IMR-90 (cell line): ENCODE results near the gene F11. TPM values are rescaled to one million over a fixed set of nuclear protein-coding genes. Genes with fewer than 3 reads are reported as not detected.

Source experiments
- ATAC-seq: fragments of 200-7000 bp; cut with Tn5 transposase; 2 replicates; pipeline ENCODE4 v1.9.1; 2020; ENCODE audit warnings: low read depth, mild to moderate bottlenecking, moderate library complexity
- BruUV-seq: library from RNA; stranded (reverse); fragments of 400-500 nt; replicated peaks from 2 replicates; lab custom pipeline; 2021; lab: Mats Ljungman, UMichigan
- CTCF ChIA-PET: fragments of 300-600 bp; formaldehyde crosslinking; extraction: SDS; loops from one replicate; lab custom pipeline; 2021; ENCODE audit warnings: antibody characterized with exemption; lab: Yijun Ruan, JAX
- POLR2A ChIA-PET: fragments of 300-600 bp; sonication (Branson Sonifier 250); formaldehyde crosslinking; loops from one replicate; lab custom pipeline; 2022; ENCODE audit warnings: antibody characterized with exemption; ENCODE audit not compliant: unreplicated experiment; lab: Charles Lee
- DNase-seq: peaks from one replicate; pipeline ENCODE4 v3.0.0; 2013
- H2AFZ ChIP-seq: replicated peaks from 2 replicates; pipeline ENCODE3; 2013; ENCODE audit warnings: low read length, mild to moderate bottlenecking; ENCODE audit not compliant: poor library complexity
- H2AK5ac ChIP-seq: 2 replicates; pipeline ENCODE4 v1.6.1; 2013; ENCODE audit warnings: low read depth, low read length, inconsistent platforms
- H2AK9ac ChIP-seq: replicated peaks from 2 replicates; pipeline ENCODE3; 2013; ENCODE audit warnings: mild to moderate bottlenecking, low read depth, low read length, moderate library complexity; ENCODE audit not compliant: poor library complexity
- H2BK120ac ChIP-seq: 2 replicates; pipeline ENCODE4 v1.6.1; 2013; ENCODE audit warnings: low read depth, low read length, inconsistent platforms
- H2BK15ac ChIP-seq: 3 replicates; pipeline ENCODE4 v1.6.1; 2013; ENCODE audit warnings: low read depth, low read length, inconsistent platforms
- H2BK20ac ChIP-seq: 2 replicates; pipeline ENCODE4 v1.6.1; 2013; ENCODE audit warnings: low read depth, mild to moderate bottlenecking, inconsistent platforms, low read length, moderate library complexity
- H2BK5ac ChIP-seq: 2 replicates; pipeline ENCODE4 v1.6.1; 2013; ENCODE audit warnings: mild to moderate bottlenecking, low read depth, low read length, inconsistent platforms; ENCODE audit not compliant: poor library complexity, severe bottlenecking
- H3K14ac ChIP-seq: replicated peaks from 2 replicates; pipeline ENCODE4 v1.6.1; 2013; ENCODE audit warnings: low read depth, low read length, inconsistent platforms
- H3K18ac ChIP-seq: 2 replicates; pipeline ENCODE4 v1.6.1; 2013; ENCODE audit warnings: low read depth, low read length, control low read depth
- H3K23ac ChIP-seq: 2 replicates; pipeline ENCODE4 v1.6.1; 2013; ENCODE audit warnings: low read depth, low read length, inconsistent platforms
- H3K27ac ChIP-seq: 2 replicates; pipeline ENCODE4 v1.5.1; 2013; ENCODE audit warnings: mild to moderate bottlenecking, control low read depth, low read length; ENCODE audit not compliant: insufficient read depth
- H3K27me3 ChIP-seq: 2 replicates; pipeline ENCODE4 v1.6.1; 2013; ENCODE audit warnings: low read length; ENCODE audit not compliant: control insufficient read depth, insufficient read depth
- H3K36me3 ChIP-seq: 2 replicates; pipeline ENCODE4 v1.6.1; 2013; ENCODE audit warnings: low read length, mixed read lengths; ENCODE audit not compliant: control insufficient read depth, insufficient read depth
- H3K4ac ChIP-seq: 2 replicates; pipeline ENCODE4 v1.6.1; 2013; ENCODE audit warnings: low read depth, low read length, inconsistent platforms
- H3K4me1 ChIP-seq: 2 replicates; pipeline ENCODE4 v1.6.1; 2013; ENCODE audit warnings: low read length, mixed read lengths; ENCODE audit not compliant: control insufficient read depth, insufficient read depth
- H3K4me2 ChIP-seq: 2 replicates; pipeline ENCODE4 v1.6.1; 2013; ENCODE audit warnings: low read depth, mild to moderate bottlenecking, control low read depth, low read length, moderate library complexity
- H3K4me3 ChIP-seq: 2 replicates; pipeline ENCODE4 v1.5.1; 2013; ENCODE audit warnings: low read depth, mild to moderate bottlenecking, control low read depth, low read length, moderate library complexity; ENCODE audit not compliant: insufficient read depth
- H3K56ac ChIP-seq: 2 replicates; pipeline ENCODE4 v1.6.1; 2013; ENCODE audit warnings: low read length, inconsistent platforms; ENCODE audit not compliant: insufficient read depth; ENCODE audit errors: extremely low read depth
- H3K79me1 ChIP-seq, 2 experiments: 2 replicates each; pipeline ENCODE4 v1.6.1; 2013; ENCODE audit warnings: low read length in 2 of 2, inconsistent platforms in 1 of 2, low read depth in 1 of 2
- H3K9ac ChIP-seq: 2 replicates; pipeline ENCODE4 v1.6.1; 2013; ENCODE audit warnings: low read depth, low read length, control low read depth
- H3K9me1 ChIP-seq: 2 replicates; pipeline ENCODE4 v1.6.1; 2013; ENCODE audit warnings: low read length, inconsistent platforms; ENCODE audit not compliant: insufficient read depth
- H3K9me3 ChIP-seq: 2 replicates; pipeline ENCODE4 v1.6.1; 2013; ENCODE audit warnings: low read length; ENCODE audit not compliant: control insufficient read depth, insufficient read depth
- H4K20me1 ChIP-seq: 2 replicates; pipeline ENCODE4 v1.6.1; 2013; ENCODE audit warnings: low read length, inconsistent platforms; ENCODE audit not compliant: insufficient read depth
- H4K5ac ChIP-seq: 2 replicates; pipeline ENCODE4 v1.6.1; 2013; ENCODE audit warnings: mild to moderate bottlenecking, low read depth, low read length, control low read depth
- H4K8ac ChIP-seq, 2 experiments: 2 replicates each; pipeline ENCODE4 v1.6.1; 2013; ENCODE audit warnings: low read depth in 2 of 2, low read length in 2 of 2, control low read depth in 1 of 2, inconsistent platforms in 1 of 2
- H4K91ac ChIP-seq: 2 replicates; pipeline ENCODE4 v1.6.1; 2013; ENCODE audit warnings: low read depth, low read length, inconsistent platforms; ENCODE audit not compliant: insufficient read depth
- BHLHE40 ChIP-seq: fragments of 150-350 bp; IDR thresholded peaks from 2 replicates; pipeline ENCODE4 v1.6.1; 2016; ENCODE audit warnings: mild to moderate bottlenecking, low read depth, low read length
- CEBPB ChIP-seq: IDR thresholded peaks from 2 replicates; pipeline ENCODE4 v1.6.1; 2012; ENCODE audit warnings: low read depth, low read length, improper control_type of control experiment
- CHD1 ChIP-seq: IDR thresholded peaks from 2 replicates; pipeline ENCODE4 v1.6.1; 2012; ENCODE audit warnings: low read depth, low read length, improper control_type of control experiment
- CTCF ChIP-seq: conservative IDR thresholded peaks from 2 replicates; pipeline ENCODE4 v1.5.1; 2012; ENCODE audit warnings: mild to moderate bottlenecking, low read depth, low read length, improper control_type of control experiment
- ELK1 ChIP-seq: fragments of 150-350 bp; IDR thresholded peaks from 2 replicates; pipeline ENCODE4 v1.6.1; 2016; ENCODE audit warnings: low read depth, mild to moderate bottlenecking, low read length, moderate library complexity, borderline replicate concordance
- FOS ChIP-seq: fragments of 150-350 bp; IDR thresholded peaks from 2 replicates; pipeline ENCODE4 v1.6.1; 2016; ENCODE audit warnings: low read depth, low read length
- MAFK ChIP-seq: IDR thresholded peaks from 2 replicates; pipeline ENCODE4 v1.6.1; 2012; ENCODE audit warnings: low read depth, low read length, improper control_type of control experiment
- MAZ ChIP-seq: IDR thresholded peaks from 2 replicates; pipeline ENCODE4 v1.6.1; 2012; ENCODE audit warnings: low read depth, mild to moderate bottlenecking, low read length, improper control_type of control experiment, moderate library complexity, borderline replicate concordance
- MXI1 ChIP-seq: IDR thresholded peaks from 2 replicates; pipeline ENCODE4 v1.6.1; 2012; ENCODE audit warnings: low read depth, mild to moderate bottlenecking, low read length, moderate library complexity, borderline replicate concordance
- NFE2L2 ChIP-seq: fragments of 150-350 bp; IDR thresholded peaks from 2 replicates; pipeline ENCODE4 v1.6.1; 2016; ENCODE audit warnings: low read depth, mild to moderate bottlenecking, low read length
- POLR2A ChIP-seq: IDR thresholded peaks from 2 replicates; pipeline ENCODE4 v1.6.1; 2012; ENCODE audit warnings: mild to moderate bottlenecking, low read depth, low read length
- RAD21 ChIP-seq: IDR thresholded peaks from 2 replicates; pipeline ENCODE4 v1.6.1; 2012; ENCODE audit warnings: low read length, improper control_type of control experiment
- RCOR1 ChIP-seq: IDR thresholded peaks from 2 replicates; pipeline ENCODE4 v1.6.1; 2012; ENCODE audit warnings: mild to moderate bottlenecking, low read length, improper control_type of control experiment; ENCODE audit not compliant: insufficient replicate concordance
- RFX5 ChIP-seq: IDR thresholded peaks from 2 replicates; pipeline ENCODE4 v1.8.0; 2012; ENCODE audit warnings: low read depth, mild to moderate bottlenecking, low read length, moderate library complexity
- SMC3 ChIP-seq: fragments of 150-350 bp; IDR thresholded peaks from 2 replicates; pipeline ENCODE4 v1.6.1; 2016; ENCODE audit warnings: low read depth, mild to moderate bottlenecking, antibody characterized with exemption, low read length, moderate library complexity
- USF2 ChIP-seq: fragments of 150-350 bp; IDR thresholded peaks from 2 replicates; pipeline ENCODE4 v1.6.1; 2017; ENCODE audit warnings: mild to moderate bottlenecking, antibody characterized with exemption, low read length, low read depth
- WGBS, 2 experiments: methylation state at CpG; one replicate each; pipeline versions ENCODE4 v1.1.5 to v1.1.7; 2013; ENCODE audit warnings: missing lambda C conversion rate in 2 of 2; ENCODE audit not compliant: insufficient read length in 1 of 2; ENCODE audit errors: extremely low coverage in 2 of 2; 5-methylcytosine and 5-hydroxymethylcytosine counted together
- dilution Hi-C: fragments of 300-500 bp; cut with HindIII; formaldehyde crosslinking; loops from one replicate; pipeline ENCODE4 v1.14.3; 2018; ENCODE audit warnings: low sequenced_read_pairs; ENCODE audit not compliant: unreplicated experiment
- in situ Hi-C: fragments of 300-500 bp; cut with MboI; formaldehyde crosslinking; loops from 3 replicates; pipeline ENCODE4 v1.14.3; 2019; ENCODE audit warnings: low sequenced_read_pairs, inconsistent platforms, mixed read lengths
- intact Hi-C: fragments of 100-400 bp; cut with micrococcal nuclease; formaldehyde crosslinking; loops from 2 replicates; pipeline ENCODE4 v1.10.0; 2022
- polyA plus RNA-seq, 3 experiments: library from polyadenylated mRNA; depleted of rRNA; stranded (reverse); fragments of >200 nt; gene quantifications; 2 replicates each; pipeline ENCODE4 v1.2.3, GENCODE V29; 2012; ENCODE audit warnings: low replicate concordance in 1 of 3
- total RNA-seq: library from RNA; depleted of rRNA; stranded (reverse); fragments of >200 nt; gene quantifications from 2 replicates; pipeline ENCODE4 v1.2.3, GENCODE V29; 2012

The F11 gene
- total and polyA plus RNA-seq, 2 of the 4 experiments (the other 2 are of a cell fraction): not detected

- no peak overlapping the region for H2BK120ac ChIP-seq
- ChIA-PET CTCF (no interaction called here), POLR2A (no interaction called here)
- no peak overlapping the region for H3K4ac ChIP-seq
- H3K9me3 ChIP-seq: no peaks in the 10 kb centered on the region
- H3K9me1 ChIP-seq: no peaks in the 10 kb centered on the region
- dilution Hi-C loops (no loop called here), intact Hi-C loops (no loop called here), in situ Hi-C loops (no loop called here)
- no peak overlapping the region for H3K23ac ChIP-seq
- no peak overlapping the region for H3K4me3 ChIP-seq
- no peak overlapping the region for H4K8ac ChIP-seq
- no peak overlapping the region for H2AFZ ChIP-seq
- H3K9ac ChIP-seq: no peak overlapping the region
- no peak overlapping the region for H3K27ac ChIP-seq
- no peaks in the 10 kb centered on the region for H4K20me1 ChIP-seq
- no peak overlapping the region for H4K91ac ChIP-seq
- H3K27me3 ChIP-seq: no peaks in the 10 kb centered on the region
- H2AK5ac ChIP-seq: no peak overlapping the region
- no peak overlapping the region for H2BK5ac ChIP-seq
- no peak overlapping the region for H2BK15ac ChIP-seq
- H3K4me1 ChIP-seq: no peaks in the 10 kb centered on the region
- DNase-seq: no peak
- WGBS, 2 experiments: no CpG with 5 or more reads among the region's 1 CpG
- ATAC-seq: no peak
- no peak overlapping the region for H3K4me2 ChIP-seq
- no peaks in the 10 kb centered on the region for H3K79me1 ChIP-seq
- H2AK9ac ChIP-seq: no peak overlapping the region
- no peak overlapping the region for H3K14ac ChIP-seq
- no peak for TF ChIP-seq CEBPB
- no peak for TF ChIP-seq MAFK
- TF ChIP-seq CTCF: no peak
- TF ChIP-seq BHLHE40: no peak
- no peak for TF ChIP-seq USF2
- no peak for TF ChIP-seq NFE2L2
- TF ChIP-seq MAZ: no peak
- TF ChIP-seq RCOR1: no peak
- TF ChIP-seq FOS: no peak
- TF ChIP-seq MXI1: no peak
- TF ChIP-seq SMC3: no peak
- no peak for TF ChIP-seq ELK1
- TF ChIP-seq POLR2A: no peak
- TF ChIP-seq RFX5: no peak
- TF ChIP-seq RAD21: no peak
- TF ChIP-seq CHD1: no peak
- H2BK20ac ChIP-seq: no peak overlapping the region
- BruUV-seq: no TSS peak
- H3K36me3 ChIP-seq: no peaks in the 10 kb centered on the region
- no peak overlapping the region for H3K56ac ChIP-seq
- H3K18ac ChIP-seq: no peak overlapping the region
- no peak overlapping the region for H4K5ac ChIP-seq
These were observed 44.4 kb upstream of the F11 start for GRCh38 chr4:186221624-186222023.
